Measurements from ENCODE around the gene ABCC6. TPM values are rescaled to one million over a fixed set of nuclear protein-coding genes. Genes with fewer than 3 reads are reported as not detected.

ABCC6 gene
- total RNA-seq, 1 experiment from 2014 or later, result 1.1 TPM

DNA sequence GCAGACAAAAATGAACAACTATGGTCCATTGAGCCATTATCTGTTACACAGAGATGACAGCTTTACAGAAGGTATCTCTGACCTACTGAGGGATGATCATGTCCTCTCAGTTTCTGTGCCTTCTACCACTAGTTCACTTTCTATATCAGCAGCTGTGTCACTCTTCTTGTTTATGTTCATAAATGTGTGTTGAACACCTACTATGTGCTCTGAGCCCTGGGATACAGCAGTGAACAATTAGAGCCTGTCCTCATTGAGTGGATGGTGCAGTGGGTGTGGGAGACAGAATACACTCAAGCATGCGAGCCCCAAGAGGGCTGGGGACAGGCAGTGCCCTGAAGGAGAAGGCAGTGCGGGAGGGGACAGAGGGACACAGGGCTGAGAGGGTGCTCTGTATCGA lies 92.1 kb downstream of the ABCC6 start:
- Histone ChIP-seq H3K18ac (ENCODE audit: insufficient read length, low read depth, low read length) (no peak overlapping the region), H3K27ac (ENCODE audit: insufficient read length, low read depth, low read length) (no peak overlapping the region), H3K27me3 (ENCODE audit: insufficient read depth, low read length) (no peaks in the 10 kb centered on the region), H3K4me1 (ENCODE audit: insufficient read depth, low read length) (no peaks in the 10 kb centered on the region), H3T11ph (ENCODE audit: low read length) (no peak overlapping the region), H3K14ac (ENCODE audit: insufficient read depth, low read length) (no peak overlapping the region), H2BK12ac (ENCODE audit: insufficient read length, low read depth, low read length) (no peak overlapping the region), H3K79me1 (ENCODE audit: insufficient read depth, low read depth, low read length, poor library complexity, severe bottlenecking) (no peaks in the 10 kb centered on the region), H3K56ac (ENCODE audit: insufficient read length, low read depth, low read length) (no peak overlapping the region), H3K9ac (ENCODE audit: extremely low read depth, insufficient read length, low read length) (no peak overlapping the region), H3K23me2 (ENCODE audit: insufficient read length, low read depth, low read length, poor library complexity, severe bottlenecking) (no peaks in the 10 kb centered on the region), H2BK20ac (ENCODE audit: low read depth, low read length, poor library complexity, severe bottlenecking) (no peak overlapping the region), H2BK5ac (ENCODE audit: insufficient read length, low read length) (no peak overlapping the region), H3K23ac (ENCODE audit: insufficient read length, low read depth, low read length) (no peak overlapping the region), H2BK120ac (ENCODE audit: low read depth, low read length, poor library complexity, severe bottlenecking) (no peak overlapping the region), H3K9me3 (ENCODE audit: control insufficient read depth, low read depth, low read length) (no peaks in the 10 kb centered on the region), H4K5ac (ENCODE audit: insufficient read length, low read depth, low read length) (no peak overlapping the region), H2BK15ac (ENCODE audit: low read depth, low read length) (no peak overlapping the region), H4K20me1 (ENCODE audit: control insufficient read depth, insufficient read depth, insufficient read length) (no peaks in the 10 kb centered on the region), H2AFZ (ENCODE audit: low read length) (no peak overlapping the region), H4K91ac (ENCODE audit: insufficient read length, low read depth, low read length) (no peak overlapping the region), H4K8ac (replicated peaks; ENCODE audit: insufficient read length, low read depth, low read length) (no peak overlapping the region), H3K4ac (ENCODE audit: low read depth, low read length) (no peak overlapping the region), H2AK5ac (ENCODE audit: insufficient read length, low read length) (no peak overlapping the region), H3K79me2 (ENCODE audit: insufficient read depth, low read length) (no peaks in the 10 kb centered on the region), H3K4me2 (ENCODE audit: insufficient read depth, insufficient read length, low read length) (no peak overlapping the region)
- no peaks in the 10 kb centered on the region for H3K9me3 Mint-ChIP-seq
- TF ChIP-seq CTCF (conservative IDR thresholded peaks at IDR 0.05), result no peak
- no peaks in the 10 kb centered on the region for H3K27me3 Mint-ChIP-seq (ENCODE audit: low read depth)
- peak overlapping the region; percentile 34 to 88 (median 74); a peak in 5 of 7 replicates for H3K27ac Mint-ChIP-seq
- no peak for DNase-seq
- H3K4me3 Mint-ChIP-seq, result no peak overlapping the region
- WGBS (ENCODE audit: extremely low coverage, insufficient read length, low lambda C conversion rate), result no CpG with 5 or more reads among the region's 3 CpGs
- no peaks in the 10 kb centered on the region for H3K4me1 Mint-ChIP-seq
- H3K36me3 Mint-ChIP-seq (ENCODE audit: insufficient read depth in 1 of 3, low read depth in 3 of 3), result peaks cover 33 to 78% (median 55%) of the 10 kb centered on the region in 3 experiments; a peak in 6 of 7 replicates
